Measurements from ENCODE around the gene SEPTIN11.

SEPTIN11 gene

GRCh38 chr4:76949276-76950051 lies at the start of gene SEPTIN11:
TSS of gene SEPTIN11 (plus strand) at chr4:76949752. CDS start at chr4:76949904, 152 bp downstream.
- DNase-seq (ENCODE audit: low read depth) = peak; percentile 95

- no peak for DNase-seq (ENCODE audit: low read depth)
Observed at GRCh38 chr4:76902233-76902890, 47.2 kb upstream of the SEPTIN11 start.

DNA sequence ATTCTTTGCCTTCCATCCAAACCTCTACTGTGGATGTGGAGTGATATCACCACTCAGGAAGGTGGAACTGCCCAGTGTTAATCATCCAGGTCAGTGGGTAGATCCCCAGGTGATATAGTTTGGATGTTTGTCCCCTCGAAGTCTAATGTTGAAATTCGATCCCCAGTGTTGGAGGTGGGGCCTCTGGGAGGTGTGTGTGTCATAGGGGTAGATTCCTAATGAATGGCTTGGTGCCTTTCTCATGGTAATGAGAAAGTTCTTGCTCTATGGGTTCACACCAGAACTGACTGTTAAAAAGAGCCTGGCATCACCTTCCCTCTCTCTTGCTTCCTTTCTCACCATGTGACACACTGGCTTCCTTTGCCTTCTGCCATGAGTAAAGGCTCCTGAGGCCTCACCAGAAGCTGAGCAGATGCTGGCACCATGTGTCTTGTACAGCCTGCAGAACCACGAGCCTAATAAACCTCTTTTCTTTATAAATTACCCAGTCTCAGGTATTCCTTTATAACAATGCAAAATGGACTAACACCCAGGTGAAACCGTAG lies 44.8 kb upstream of the SEPTIN11 start:
- DNase-seq (ENCODE audit: low read depth) = no peak

- peak; percentile 92 for DNase-seq (ENCODE audit: low read depth)
Observed at GRCh38 chr4:76905521-76905920, 44.0 kb upstream of the SEPTIN11 start.

DNA sequence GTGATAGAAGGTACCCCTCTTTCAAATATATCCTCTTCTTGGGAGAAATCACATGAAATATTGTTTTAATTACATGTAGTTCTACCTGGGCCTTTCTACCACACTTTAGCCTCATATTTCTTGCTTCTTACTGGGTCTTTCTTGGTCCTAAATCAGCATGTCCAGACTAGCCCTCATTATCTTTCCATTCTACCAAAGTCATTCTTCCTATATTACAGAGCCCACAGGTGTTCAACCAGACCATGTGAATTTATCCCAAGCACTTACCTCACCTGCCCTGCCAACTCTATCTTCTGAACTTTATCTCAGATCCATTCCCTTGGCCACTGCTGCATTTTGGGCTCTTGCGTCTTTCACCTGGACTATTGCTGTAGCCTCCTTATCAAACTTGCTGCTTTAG lies 39.8 kb upstream of the SEPTIN11 start:
- no peak for DNase-seq (ENCODE audit: low read depth)

DNA sequence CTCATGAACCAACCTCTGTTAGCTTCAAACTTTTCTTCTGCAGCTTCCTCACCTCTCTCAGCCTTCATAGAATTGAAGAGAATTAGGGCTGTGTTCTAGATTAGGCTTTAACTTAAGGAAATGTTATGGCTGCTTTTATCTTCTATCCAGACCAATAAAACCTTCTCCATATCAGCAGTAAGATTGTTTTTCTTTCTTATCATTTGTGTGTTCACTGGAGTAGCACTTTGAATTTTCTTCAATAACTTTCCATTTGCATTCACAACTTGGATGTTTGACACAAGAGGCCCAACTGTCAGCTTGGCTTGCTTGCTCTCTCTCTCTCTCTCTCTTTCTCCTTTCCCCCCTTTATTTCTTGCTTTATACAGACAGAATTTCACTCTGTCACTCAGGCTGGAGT lies 28.8 kb upstream of the SEPTIN11 start:
- DNase-seq (ENCODE audit: low read depth) = no peak

DNA sequence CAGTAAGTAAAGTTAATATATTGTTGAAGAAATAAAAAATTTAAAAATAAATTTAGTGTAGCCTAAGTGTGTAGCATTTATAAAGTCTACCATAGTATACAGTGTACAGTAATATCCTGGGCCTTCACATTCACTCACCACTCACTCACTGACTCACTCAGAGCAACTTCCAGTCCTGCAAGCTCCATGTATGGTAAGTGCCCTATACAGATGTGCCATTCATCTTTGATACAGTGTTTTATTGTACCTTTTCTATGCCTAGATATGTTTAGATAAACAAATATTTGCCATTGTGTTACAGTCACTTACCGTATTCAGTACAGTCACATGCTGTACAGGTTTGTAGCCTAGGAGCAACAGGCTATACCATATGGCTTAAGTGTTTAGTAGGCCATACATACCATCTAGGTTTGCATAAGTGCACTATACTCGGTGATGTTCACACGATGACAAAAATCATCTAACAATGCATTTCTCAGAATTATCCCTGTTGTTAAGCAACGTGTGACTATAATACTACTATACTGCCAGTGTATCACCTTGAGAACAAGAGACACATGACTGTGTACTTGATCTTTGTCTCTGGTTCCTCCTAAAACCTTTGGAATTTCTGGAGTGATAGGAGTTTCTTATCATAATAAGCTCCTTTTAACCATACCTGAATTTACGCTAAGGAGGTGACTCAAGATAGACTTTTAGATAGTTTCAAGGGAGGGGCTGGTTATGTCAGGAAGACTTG lies 25.8 kb upstream of the SEPTIN11 start:
- DNase-seq (ENCODE audit: low read depth) = no peak

GRCh38 chr4:76926841-76927240 lies 22.7 kb upstream of the SEPTIN11 start:
- DNase-seq (ENCODE audit: low read depth) = no peak

- no peak for DNase-seq (ENCODE audit: low read depth)
Observed at GRCh38 chr4:76930685-76931084, 18.9 kb upstream of the SEPTIN11 start.

GRCh38 chr4:76931087-76931486 lies 18.5 kb upstream of the SEPTIN11 start:
- peak; percentile 56 for DNase-seq (ENCODE audit: low read depth)

DNA sequence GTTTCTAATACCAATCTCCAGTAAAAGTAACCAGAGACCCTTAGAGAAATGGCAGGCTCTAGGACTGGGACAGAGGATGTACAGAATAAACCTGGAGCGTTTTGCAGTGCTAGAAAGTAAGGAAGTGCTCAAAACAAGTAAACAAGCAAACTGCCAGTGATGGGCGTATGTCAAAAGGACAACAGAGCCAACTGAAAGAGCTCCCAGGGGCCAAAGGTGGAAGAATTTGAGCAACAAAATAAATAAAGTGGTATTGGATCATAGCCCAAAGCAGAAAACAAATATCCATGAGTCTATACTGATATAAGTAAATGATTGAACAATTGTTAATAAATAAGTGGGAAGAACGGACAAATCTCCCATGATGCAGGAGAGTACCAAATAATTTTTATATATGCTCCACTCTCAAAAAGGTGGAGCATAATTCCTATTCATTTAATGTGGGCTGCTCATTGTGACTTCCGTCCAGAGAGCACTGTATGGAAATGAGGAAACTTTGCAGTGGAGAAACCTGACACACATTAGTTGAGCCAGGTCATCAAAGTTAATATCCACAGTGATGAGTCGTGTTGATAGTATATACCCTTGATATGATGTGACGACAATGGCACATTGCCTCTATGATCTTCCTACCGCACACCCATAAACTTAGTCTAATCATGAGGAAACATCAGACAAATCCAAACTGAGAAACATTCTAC lies 17.8 kb upstream of the SEPTIN11 start:
- no peak for DNase-seq (ENCODE audit: low read depth)

DNA sequence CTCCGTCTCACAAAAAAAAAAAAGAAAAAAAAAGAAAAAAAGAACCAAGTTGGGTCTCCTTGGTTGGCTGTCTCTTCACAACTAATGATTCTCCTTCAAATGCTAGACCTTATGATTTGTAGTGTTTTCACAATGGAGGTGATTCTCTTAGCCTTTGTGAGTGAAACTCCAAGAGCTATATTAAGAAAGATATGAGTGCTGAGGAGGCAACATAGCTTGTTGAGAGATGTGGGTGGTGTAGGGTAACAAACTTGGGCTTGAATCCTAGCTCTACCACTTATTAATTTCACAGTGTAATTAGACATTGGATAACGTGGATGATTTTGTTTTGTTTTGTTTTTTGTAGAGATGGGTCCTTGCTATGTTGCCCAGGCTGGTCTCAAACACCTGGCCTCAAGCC lies 10.4 kb upstream of the SEPTIN11 start:
- DNase-seq (ENCODE audit: low read depth) = no peak

DNA sequence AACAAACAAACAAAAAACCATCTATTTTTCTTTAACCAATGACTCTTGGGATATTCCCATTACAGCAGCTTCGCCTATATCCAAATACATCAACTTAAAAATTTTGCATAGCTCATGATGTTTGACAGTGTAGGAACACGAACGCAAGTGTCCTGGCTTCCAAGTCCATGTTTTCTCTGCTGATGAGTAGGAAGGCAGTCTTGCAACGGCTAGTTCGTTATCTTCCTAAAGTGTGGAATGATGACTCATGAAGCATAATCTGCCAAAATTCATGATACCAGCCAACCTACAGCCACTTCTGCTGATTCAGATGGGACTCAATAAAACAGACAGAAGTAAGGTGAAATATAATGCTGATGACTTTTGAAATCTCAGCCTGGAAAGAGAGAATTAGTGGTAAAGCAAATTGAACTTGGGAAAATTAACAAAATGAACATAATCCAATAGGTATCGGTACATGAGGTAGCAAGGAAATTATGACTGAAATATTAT lies 6.4 kb upstream of the SEPTIN11 start:
- DNase-seq (ENCODE audit: low read depth) = peak; percentile 80

- peak; percentile 70 for DNase-seq (ENCODE audit: low read depth)
Observed at GRCh38 chr4:76943790-76944189, 5.8 kb upstream of the SEPTIN11 start.

DNA sequence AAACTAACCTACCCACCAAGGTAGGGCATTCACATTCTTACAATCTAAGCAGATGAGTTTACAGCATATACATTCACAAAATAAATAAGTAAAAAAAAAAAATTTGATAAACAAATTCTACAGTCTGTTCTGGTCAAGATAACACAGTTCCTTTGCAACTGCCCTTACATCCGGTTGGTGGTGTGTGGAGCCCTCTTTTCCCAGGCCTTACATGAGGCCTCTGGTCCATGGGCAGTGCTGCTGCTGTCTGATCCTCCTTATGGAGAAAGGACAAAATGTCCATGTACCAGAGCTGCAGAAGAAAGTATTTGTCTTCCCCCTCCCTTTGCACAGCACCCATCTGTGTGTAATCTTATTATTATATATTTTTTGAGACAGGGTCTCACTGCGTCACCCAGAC lies 2.2 kb upstream of the SEPTIN11 start:
- DNase-seq (ENCODE audit: low read depth) = peak; percentile 56

DNA sequence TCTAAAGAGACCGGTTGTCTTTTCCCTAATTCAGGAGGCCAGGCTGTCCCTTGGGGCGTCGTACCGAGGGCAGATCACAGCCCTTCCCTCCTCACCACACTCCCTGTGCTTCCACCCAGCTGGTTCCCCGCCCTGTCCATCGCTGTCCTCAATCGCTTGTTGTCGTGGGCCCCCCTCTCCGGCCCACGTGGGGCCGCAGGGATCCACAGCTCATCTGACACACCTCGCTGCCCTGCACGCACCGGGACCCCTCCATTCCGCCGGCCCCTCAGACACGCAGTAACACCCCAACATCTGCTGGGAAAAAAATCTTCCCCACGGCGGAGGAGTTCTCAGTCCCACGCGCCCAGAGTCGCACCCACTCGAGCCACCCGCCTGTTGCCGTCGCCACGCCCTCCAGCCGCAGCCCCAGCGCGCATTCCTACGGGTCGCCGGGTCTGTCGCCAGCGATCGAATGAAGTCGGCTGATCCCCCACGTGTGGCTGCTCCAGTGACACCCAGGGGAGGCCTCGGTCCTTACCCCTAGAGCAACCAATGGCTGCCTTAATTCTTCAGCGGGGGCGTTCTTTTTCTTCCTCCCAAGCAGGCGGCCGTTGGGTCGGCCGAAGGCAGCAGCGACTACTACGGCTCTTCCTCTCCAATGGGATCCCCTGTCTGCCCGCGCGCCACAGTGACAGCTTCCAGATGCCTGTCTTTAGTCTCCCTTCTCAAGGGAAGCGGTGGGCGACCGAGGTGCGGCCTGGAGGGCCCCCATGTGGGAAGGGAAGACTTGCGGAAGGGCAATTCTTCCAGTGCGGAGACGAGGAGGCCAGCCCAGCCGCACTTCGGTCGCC lies 893 bp upstream of the SEPTIN11 start:
- DNase-seq (ENCODE audit: low read depth) = peak; percentile 89

GRCh38 chr4:76950052-76950955 lies 752 bp downstream of the SEPTIN11 start:
- DNase-seq (ENCODE audit: low read depth) = peak; percentile 57

DNA sequence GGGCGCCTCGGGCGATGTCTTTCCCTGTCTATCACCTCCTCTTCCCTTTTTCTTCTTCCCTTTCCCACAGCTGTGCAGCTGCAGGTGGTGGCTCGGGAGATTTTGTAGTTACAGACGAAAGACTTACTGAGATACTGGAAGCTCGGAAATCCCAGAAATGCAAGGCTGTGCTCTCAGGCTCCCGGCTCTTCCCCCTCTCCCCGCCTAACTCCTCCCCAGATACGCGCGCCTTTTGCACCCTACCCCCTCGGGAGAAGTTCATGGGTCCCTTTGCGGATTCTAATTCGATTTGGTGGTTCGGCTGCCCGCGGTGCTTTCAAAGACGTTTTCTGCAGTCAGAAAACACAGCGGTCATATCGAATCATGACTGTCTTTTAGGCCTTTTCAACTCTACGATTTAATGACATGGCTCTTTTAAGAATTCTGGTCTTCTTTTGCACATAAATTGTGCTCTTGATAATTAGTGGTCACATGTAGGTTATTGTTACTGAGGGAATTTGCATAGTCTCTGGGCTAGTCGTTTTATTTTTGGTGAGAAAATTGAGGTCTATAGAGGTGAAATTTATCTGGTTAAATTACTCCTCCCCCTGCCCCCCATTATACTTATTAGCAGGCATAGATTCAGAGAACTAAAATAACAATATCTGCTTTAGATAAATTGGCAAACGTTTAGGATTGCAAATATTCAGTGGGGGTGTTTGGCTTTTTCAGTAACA lies 1.6 kb downstream of the SEPTIN11 start:
- DNase-seq (ENCODE audit: low read depth) = peak; percentile 72

- DNase-seq (ENCODE audit: low read depth) = peak; percentile 53
Observed at GRCh38 chr4:76951672-76952010, 2.1 kb downstream of the SEPTIN11 start.
